ENCODE measurements around the gene SLC6A6. TPM values are rescaled to one million over a fixed set of nuclear protein-coding genes. Genes with fewer than 3 reads are reported as not detected.
A peak's percentile ranks its signal among the peaks of the same experiment; 100 is the strongest.

The SLC6A6 gene
- total and polyA plus RNA-seq, 2 donors (not counting 1 experiment from before 2014, with no cell fraction given): 8.9 to 24.0 TPM

DNA sequence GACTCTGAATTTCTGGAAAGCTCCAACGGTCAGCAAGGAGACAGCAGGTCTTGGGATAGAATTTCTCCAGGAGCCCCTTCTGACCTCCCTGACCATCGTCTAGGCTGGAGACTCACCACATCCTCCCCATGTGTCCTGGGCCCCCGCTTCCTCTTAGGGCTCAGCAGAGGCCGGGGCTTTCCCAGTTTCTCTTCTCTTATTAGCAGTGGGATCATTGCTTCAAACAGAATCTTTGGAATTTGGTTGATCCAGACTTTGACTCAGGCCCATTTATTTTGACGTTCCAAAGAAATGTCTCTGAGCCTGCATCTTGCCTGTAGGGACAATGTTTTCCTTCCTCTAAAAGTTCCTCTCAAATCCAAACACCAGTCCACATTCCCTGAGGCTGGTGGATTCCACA, 38.4 kb upstream of the SLC6A6 start:
- Histone ChIP-seq H3K4me2 (ENCODE audit: extremely low read depth, insufficient read depth, low read length) (no peak overlapping the region), H3K36me3 (ENCODE audit: control insufficient read depth, insufficient read depth, low read length) (no peaks in the 10 kb centered on the region), H3K27me3 (ENCODE audit: control insufficient read depth, insufficient read depth, low read length) (no peaks in the 10 kb centered on the region), H3K4me3 (replicated peaks in 1 of 4; ENCODE audit: control extremely low read depth in 1 of 4, insufficient read depth in 1 of 4, low read depth in 3 of 4, low read length in 4 of 4) (no peak overlapping the region), H2AFZ (ENCODE audit: low read length) (no peak overlapping the region), H3K27ac (ENCODE audit: insufficient read depth, low read length) (no peak overlapping the region), H3K4me1 (ENCODE audit: control insufficient read depth, extremely low read depth, insufficient read depth, low read length) (no peaks in the 10 kb centered on the region), H3K9ac (ENCODE audit: insufficient read depth, low read length) (no peak overlapping the region), H4K20me1 (ENCODE audit: control insufficient read depth, extremely low read depth, insufficient read depth, low read length) (no peaks in the 10 kb centered on the region), H3K9me3 (ENCODE audit: control insufficient read depth, insufficient read depth, low read depth, low read length) (no peaks in the 10 kb centered on the region), H3K79me2 (ENCODE audit: control insufficient read depth, insufficient read depth, low read length) (no peaks in the 10 kb centered on the region)
- peak in 1 of 2 donors; percentile 56 for DNase-seq (ENCODE audit: low read depth in 2 of 2)
- TF ChIP-seq, protein P1, sequence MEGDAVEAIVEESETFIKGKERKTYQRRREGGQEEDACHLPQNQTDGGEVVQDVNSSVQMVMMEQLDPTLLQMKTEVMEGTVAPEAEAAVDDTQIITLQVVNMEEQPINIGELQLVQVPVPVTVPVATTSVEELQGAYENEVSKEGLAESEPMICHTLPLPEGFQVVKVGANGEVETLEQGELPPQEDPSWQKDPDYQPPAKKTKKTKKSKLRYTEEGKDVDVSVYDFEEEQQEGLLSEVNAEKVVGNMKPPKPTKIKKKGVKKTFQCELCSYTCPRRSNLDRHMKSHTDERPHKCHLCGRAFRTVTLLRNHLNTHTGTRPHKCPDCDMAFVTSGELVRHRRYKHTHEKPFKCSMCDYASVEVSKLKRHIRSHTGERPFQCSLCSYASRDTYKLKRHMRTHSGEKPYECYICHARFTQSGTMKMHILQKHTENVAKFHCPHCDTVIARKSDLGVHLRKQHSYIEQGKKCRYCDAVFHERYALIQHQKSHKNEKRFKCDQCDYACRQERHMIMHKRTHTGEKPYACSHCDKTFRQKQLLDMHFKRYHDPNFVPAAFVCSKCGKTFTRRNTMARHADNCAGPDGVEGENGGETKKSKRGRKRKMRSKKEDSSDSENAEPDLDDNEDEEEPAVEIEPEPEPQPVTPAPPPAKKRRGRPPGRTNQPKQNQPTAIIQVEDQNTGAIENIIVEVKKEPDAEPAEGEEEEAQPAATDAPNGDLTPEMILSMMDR (conservative IDR thresholded peaks at IDR 0.05 in 1 of 2, IDR thresholded peaks at IDR 0.05 in 1 of 2; ENCODE audit: low read depth in 1 of 2, low read length in 2 of 2): no peak
- no peak for TF ChIP-seq EZH2 (IDR thresholded peaks at IDR 0.05; ENCODE audit: low read length, missing control alignments)

DNA sequence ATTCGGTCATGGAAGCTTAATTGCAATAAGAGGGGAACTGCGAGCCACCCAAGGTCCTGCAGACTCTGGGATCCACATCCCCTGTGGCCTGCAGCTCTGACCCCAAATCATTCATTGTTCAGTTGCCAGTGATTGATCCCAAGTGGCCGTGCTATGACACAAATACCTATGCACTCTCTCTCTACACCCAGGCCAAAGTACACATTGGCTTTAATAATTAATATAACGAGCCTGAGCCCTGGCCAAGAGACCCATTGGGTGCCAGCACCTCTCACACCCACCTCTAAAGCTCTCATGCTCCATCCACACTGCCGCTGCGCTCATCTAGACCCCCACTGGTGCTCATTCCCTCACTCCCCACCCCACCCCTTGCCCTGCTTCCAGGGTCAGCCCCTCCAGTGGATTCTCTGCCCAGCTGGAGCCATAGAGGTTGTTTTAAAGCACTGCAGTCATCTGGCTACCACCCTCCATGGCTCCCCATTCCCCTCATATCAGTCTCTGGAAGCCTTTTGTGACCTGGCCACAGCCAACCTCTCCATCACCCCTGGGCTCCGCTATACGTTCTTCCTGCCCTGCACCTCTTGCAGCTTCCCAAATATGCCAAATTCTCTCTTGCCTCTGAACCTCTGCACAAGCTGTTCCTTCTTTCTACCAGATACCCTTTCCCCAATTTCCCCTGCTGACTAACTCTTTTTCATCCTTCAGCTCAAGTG, 37.7 kb upstream of the SLC6A6 start:
- Histone ChIP-seq H4K20me1 (ENCODE audit: control insufficient read depth, extremely low read depth, insufficient read depth, low read length) (no peaks in the 10 kb centered on the region), H3K4me1 (ENCODE audit: control insufficient read depth, extremely low read depth, insufficient read depth, low read length) (no peaks in the 10 kb centered on the region), H3K27me3 (ENCODE audit: control insufficient read depth, insufficient read depth, low read length) (no peaks in the 10 kb centered on the region), H2AFZ (ENCODE audit: low read length) (no peak overlapping the region), H3K4me2 (ENCODE audit: extremely low read depth, insufficient read depth, low read length) (no peak overlapping the region), H3K79me2 (ENCODE audit: control insufficient read depth, insufficient read depth, low read length) (no peaks in the 10 kb centered on the region), H3K36me3 (ENCODE audit: control insufficient read depth, insufficient read depth, low read length) (no peaks in the 10 kb centered on the region), H3K4me3 (replicated peaks in 1 of 4; ENCODE audit: control extremely low read depth in 1 of 4, insufficient read depth in 1 of 4, low read depth in 3 of 4, low read length in 4 of 4) (no peak overlapping the region), H3K9ac (ENCODE audit: insufficient read depth, low read length) (no peak overlapping the region), H3K27ac (ENCODE audit: insufficient read depth, low read length) (no peak overlapping the region), H3K9me3 (ENCODE audit: control insufficient read depth, insufficient read depth, low read depth, low read length) (no peaks in the 10 kb centered on the region)
- TF ChIP-seq, protein P1 (conservative IDR thresholded peaks at IDR 0.05 in 1 of 2, IDR thresholded peaks at IDR 0.05 in 1 of 2; ENCODE audit: low read depth in 1 of 2, low read length in 2 of 2): no peak
- TF ChIP-seq EZH2 (IDR thresholded peaks at IDR 0.05; ENCODE audit: low read length, missing control alignments): no peak
- DNase-seq (ENCODE audit: low read depth in 2 of 2): no peak

DNA sequence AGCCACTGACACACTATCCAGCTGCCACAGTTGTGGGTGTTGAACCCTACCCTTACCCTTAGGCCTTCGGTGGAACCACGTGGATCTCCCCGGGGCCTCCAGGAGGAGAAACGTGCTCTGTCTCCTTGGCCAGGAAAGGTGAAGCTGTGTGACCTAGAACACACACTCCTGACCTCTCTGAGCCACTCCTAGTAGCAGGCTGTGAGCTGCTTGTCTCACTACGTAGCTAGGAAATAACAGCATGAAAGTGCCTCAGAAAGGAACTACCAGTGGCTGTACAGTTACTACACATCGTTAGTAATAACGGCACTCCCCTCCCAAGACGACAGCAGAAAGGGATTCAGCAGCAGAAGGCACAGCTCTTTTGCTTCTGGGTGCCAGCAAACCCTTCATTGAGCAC, 36.2 kb upstream of the SLC6A6 start:
- no peak overlapping the region for H3K4me3 ChIP-seq (replicated peaks in 1 of 4; ENCODE audit: control extremely low read depth in 1 of 4, insufficient read depth in 1 of 4, low read depth in 3 of 4, low read length in 4 of 4)
- no peak overlapping the region for H3K9ac ChIP-seq (ENCODE audit: insufficient read depth, low read length)
- H3K27me3 ChIP-seq (ENCODE audit: control insufficient read depth, insufficient read depth, low read length): no peaks in the 10 kb centered on the region
- H3K27ac ChIP-seq (ENCODE audit: insufficient read depth, low read length): no peak overlapping the region
- H3K36me3 ChIP-seq (ENCODE audit: control insufficient read depth, insufficient read depth, low read length): no peaks in the 10 kb centered on the region
- H3K4me2 ChIP-seq (ENCODE audit: extremely low read depth, insufficient read depth, low read length): no peak overlapping the region
- no peaks in the 10 kb centered on the region for H4K20me1 ChIP-seq (ENCODE audit: control insufficient read depth, extremely low read depth, insufficient read depth, low read length)
- no peak overlapping the region for H2AFZ ChIP-seq (ENCODE audit: low read length)
- H3K79me2 ChIP-seq (ENCODE audit: control insufficient read depth, insufficient read depth, low read length): no peaks in the 10 kb centered on the region
- no peak for TF ChIP-seq EZH2 (IDR thresholded peaks at IDR 0.05; ENCODE audit: low read length, missing control alignments)
- TF ChIP-seq, protein P1 (conservative IDR thresholded peaks at IDR 0.05 in 1 of 2, IDR thresholded peaks at IDR 0.05 in 1 of 2; ENCODE audit: low read depth in 1 of 2, low read length in 2 of 2): no peak
- no peaks in the 10 kb centered on the region for H3K9me3 ChIP-seq (ENCODE audit: control insufficient read depth, insufficient read depth, low read depth, low read length)
- DNase-seq (ENCODE audit: low read depth in 2 of 2): no peak
- H3K4me1 ChIP-seq (ENCODE audit: control insufficient read depth, extremely low read depth, insufficient read depth, low read length): no peaks in the 10 kb centered on the region
